Muscle of back (tissue), 11 donors: Measurements from ENCODE around the gene GAK. TPM values are rescaled to one million over a fixed set of nuclear protein-coding genes. Genes with fewer than 3 reads are reported as not detected.

Experiments
- DNase-seq, 3 donors: peaks; one replicate each; pipeline versions ENCODE4 v3.0.0 to v3.0.0-alpha.2; 2013
- polyA plus RNA-seq, 10 donors: library from polyadenylated mRNA; unstranded; fragments of 120-200 nt; gene quantifications; one replicate each; pipeline ENCODE4 v1.2.1, GENCODE V29; 2013; ENCODE audit not compliant: insufficient read length in 10 of 10

The GAK gene
- polyA plus RNA-seq, 10 donors: 24.8 to 46.9 (median 32.2) TPM

DNA sequence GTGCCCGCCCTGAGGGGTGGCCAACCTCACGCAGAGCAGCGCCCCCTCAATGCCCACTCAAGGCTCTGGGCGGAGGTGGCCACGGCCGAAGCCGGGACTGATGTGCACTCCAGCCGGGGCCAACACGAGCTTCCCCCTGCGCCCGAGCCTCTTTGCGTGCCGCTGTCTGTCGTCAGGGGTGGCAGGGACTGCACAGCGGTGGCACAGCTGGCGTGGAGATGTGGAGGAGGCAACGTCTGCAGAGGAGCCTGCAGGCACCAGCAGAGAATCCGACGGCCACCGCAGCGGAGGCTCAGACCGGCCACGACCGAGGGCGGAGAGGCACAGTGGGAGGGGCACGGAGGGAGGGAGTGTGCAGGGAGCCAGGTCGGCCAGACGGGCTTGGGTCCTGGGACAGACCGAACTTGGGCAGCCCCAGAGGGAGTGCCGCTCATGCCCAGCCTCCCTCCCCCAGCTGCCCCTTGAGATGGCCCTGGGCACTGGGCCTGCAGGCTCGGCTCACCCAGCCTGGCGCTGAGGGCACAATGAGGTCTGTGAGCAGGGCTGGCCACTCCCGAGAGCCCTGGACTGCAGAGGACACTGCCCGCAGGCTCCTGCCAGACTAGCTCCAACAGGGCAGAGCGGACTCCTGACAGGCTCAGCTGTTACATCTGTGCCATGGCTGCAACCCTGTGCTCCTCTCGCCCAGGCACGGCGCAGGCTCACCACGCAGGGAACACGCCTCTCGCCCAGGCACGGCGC, 59.7 kb downstream of the GAK start:
- no peak for DNase-seq

DNA sequence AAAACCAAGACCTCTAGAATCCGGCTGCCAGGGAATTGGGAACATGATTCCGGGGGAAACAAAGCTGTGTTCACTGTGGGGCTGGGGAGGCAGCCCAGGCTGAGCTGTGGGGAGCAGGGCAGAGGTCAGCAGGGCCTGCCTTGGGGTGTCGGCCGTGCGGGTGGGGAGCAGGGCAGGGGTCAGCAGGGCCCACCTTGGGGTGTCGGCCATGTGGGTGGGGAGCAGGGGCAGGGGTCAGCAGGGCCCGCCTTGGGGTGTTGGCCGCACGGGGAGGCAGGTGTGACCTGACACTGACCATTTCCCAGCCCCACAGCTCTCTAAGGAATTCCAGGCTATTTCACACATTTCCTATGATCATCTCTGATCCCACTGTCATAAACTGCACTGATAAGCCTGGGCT, 60.6 kb downstream of the GAK start:
- no peak for DNase-seq

DNA sequence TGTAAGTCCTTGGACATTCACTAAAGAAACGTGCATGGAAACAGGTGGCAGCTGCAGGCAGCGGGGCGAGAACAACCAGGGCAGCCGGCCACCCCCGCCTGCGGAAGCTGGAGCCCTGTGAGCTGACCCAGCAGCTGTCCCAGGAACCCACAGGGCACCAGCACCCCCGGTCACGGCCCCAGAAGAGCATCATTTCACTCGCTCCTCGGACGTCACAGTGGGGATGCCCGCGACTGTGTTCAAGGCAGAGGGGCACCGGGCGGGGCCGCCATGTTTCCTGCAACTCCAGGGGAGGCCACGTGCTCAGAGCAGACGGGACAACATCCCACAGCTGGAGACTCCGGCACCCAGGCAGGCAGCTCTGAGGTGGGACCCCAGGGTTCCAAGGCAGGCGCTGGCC, 61.2 kb downstream of the GAK start:
- peak in 1 of 3 donors; percentile 17 for DNase-seq

GRCh38 chr4:869776-870175, 62.3 kb downstream of the GAK start:
- DNase-seq: no peak

DNA sequence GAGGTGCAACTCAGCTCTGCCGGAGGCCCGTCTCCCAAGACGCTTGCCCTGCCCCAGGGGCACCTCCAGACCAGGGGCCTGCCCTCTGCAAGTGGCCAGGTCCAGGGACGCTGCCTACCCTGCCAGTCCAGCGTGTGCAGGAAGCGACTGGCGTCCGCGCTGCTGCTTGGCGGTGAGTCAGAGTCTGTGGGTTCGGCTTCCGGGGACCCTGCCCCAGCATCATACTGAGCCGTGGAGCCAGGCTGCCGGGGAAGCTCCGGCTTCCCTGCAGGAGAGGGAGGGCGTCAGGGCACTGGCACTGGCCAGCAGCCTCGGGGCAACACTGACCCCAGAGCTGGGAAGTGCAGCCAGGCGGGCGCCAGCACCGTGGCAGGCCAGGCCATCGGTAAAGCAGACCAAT, 63.7 kb downstream of the GAK start:
- DNase-seq: no peak

GRCh38 chr4:867526-868250, 64.4 kb downstream of the GAK start:
- DNase-seq: no peak

DNA sequence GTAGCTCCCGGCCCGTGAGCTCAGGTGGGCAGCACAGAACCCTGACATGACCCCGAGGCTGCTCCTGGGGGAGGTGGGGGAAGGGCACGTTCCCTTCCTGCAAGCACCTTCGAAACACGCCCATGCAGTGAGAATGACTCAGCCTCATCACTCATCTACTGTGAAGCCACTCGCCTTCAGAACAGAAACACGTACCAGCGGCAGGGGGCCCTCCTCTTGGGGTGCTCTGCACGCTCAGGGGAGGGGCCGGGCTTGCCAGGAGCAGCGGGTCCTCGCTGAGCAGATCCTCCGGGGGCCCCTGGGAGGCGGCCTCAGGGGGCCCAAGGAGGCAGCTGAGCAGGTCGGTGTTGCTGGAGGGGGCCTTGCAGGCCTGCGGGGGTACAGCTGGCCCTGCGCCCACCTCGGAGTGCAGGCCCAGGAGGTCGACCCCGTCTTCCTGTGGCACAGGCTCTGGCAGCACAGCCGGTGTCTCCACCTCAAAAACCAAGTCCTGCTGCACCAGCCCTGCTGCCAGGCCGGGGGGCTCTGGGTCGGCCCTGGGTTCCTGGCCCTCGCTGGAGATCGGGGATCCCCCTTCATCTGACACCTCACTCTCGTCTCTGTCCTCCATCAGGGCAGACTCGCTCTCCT, 65.2 kb downstream of the GAK start:
- DNase-seq: no peak

DNA sequence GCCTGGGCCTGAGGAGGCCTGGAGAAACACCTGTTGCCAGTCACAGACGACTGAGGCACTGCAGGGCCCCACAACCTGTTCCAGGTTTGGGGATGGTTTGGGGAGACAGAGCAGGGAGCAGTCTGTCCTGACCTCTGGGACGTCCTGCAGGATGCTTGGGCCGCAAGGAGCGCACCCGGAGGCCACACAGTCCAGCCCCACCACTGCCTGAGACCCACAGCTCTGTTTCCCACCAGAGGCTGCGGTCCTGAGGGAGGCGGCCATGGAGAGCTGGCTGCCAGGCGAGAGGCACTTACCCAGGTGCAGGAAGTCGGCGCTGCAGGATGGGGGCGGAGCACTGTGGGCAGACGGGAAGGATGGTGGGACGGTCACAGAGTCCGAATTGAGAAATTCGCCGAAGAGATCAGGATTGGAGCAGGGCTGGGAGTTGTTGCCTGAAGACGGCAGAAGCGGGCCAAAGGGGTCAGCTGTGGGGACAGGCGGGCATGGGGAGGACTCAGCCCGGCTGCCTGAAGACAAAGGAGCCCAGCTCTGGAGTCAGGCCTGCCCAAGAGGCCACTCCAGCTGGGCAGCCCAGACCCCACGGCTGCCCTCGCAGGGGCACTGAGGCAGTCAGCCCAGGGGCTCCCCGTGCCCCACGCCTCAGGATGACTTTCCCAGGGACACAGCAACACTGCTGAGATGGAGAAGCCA, 65.9 kb downstream of the GAK start:
- DNase-seq: no peak

DNA sequence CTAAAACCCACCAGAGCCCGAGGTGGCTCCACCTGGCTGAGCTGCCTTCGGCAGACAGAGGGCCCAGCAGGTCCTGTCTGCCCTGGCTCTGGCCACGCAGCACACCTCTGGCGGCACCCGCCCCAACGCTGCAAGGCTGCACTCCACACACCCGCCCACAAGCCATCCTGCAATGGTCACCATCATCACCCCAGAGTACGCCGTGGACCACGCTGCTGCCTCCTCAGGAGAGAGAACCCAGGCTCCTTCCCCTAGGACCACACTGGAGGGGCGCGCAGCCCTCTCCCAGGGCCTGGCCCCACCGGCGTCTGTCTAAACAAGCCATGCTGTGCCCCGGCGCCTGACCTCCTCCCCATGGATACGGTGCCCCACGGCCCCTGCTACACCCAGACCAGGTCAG, 66.5 kb downstream of the GAK start:
- DNase-seq: no peak

DNA sequence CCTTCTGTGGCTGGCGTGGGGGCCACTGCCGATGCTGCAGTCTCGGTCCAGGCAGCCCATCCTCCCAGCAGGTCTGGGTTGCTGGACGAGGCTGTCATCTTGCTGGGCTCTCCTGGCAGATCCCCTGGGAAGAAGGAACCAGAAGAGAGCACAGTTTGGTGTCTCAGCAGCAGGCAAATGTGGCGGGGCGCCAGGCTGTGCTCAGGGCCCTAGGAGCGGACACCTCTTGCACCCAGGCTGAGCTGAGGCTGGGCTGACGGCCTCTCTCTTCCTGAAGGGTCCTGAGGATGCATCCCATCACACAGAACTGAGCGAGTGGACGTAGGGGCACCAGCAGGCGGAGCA, 67.0 kb downstream of the GAK start:
- no peak for DNase-seq

GRCh38 chr4:864456-865120, 67.5 kb downstream of the GAK start:
- no peak for DNase-seq

DNA sequence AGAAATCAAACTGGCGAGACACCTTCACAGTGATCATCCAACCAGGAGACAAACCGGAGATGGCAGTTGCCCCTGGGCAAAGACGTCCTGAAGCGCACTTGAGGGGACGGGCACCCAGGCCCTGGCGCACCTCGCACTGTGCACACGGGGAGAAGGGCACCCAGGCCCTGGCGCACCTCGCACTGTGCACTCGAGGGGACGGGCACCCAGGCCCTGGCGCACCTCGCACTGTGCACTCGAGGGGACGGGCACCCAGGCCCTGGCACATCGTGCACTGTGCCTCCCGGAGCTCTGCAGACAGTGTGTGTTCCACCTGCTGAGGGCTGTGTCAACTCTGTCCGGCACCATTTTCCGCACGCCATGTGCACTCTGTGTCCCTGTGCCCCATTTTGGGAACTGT, 71.6 kb downstream of the GAK start:
- no peak for DNase-seq

GRCh38 chr4:859496-859895, 72.6 kb downstream of the GAK start:
- no peak for DNase-seq

GRCh38 chr4:858831-859451, 73.2 kb downstream of the GAK start:
- no peak for DNase-seq

- no peak for DNase-seq
These were observed 74.1 kb downstream of the GAK start for GRCh38 chr4:858041-858481.

- no peak for DNase-seq
These were observed 74.7 kb downstream of the GAK start for GRCh38 chr4:857461-857860.

- DNase-seq: no peak
These were observed 75.8 kb downstream of the GAK start for GRCh38 chr4:856225-856901.

DNA sequence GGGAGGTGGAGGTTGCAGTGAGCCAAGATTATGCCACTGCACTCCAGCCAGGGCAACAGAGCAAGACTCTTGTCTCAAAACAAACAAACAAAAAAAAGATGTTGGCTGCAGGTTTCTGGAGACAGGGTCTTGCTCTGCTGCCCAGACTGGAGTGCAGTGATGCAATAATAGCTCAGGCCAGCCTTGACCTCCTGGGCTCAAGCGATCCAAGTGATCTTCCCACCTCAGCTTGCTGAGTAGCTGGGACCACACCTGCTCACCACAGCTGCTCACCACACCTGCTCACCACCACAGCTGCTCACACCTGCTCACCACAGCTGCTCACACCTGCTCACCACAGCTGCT, 76.3 kb downstream of the GAK start:
- no peak for DNase-seq

- DNase-seq: no peak
These were observed 77.8 kb downstream of the GAK start for GRCh38 chr4:854356-854755.

- no peak for DNase-seq
These were observed 78.7 kb downstream of the GAK start for GRCh38 chr4:853416-853781.
